NCI-H128 (cell line): ENCODE data around the gene SEMA6A.
"Not testable (repeated sequence)": the region's sequence is repeated elsewhere in the genome, so short reads cannot be mapped to it uniquely, and the experiment has no call there.

ENCODE experiments used
- DNase-seq: peaks from one replicate; lab custom pipeline; 2025; ENCODE audit not compliant: unreplicated experiment; lab: John Stamatoyannopoulos, UW

The SEMA6A gene

GRCh38 chr5:116524966-116525365, 49.7 kb downstream of the SEMA6A start:
- DNase-seq: no peak

- DNase-seq: no peak
These were observed 50.3 kb downstream of the SEMA6A start for GRCh38 chr5:116524051-116524904.

GRCh38 chr5:116523182-116523581, 51.4 kb downstream of the SEMA6A start:
- DNase-seq: not testable (repeated sequence)

- no peak for DNase-seq
These were observed 52.1 kb downstream of the SEMA6A start for GRCh38 chr5:116522356-116523136.

GRCh38 chr5:116521173-116521872, 53.3 kb downstream of the SEMA6A start:
- no peak for DNase-seq

GRCh38 chr5:116520771-116521170, 53.9 kb downstream of the SEMA6A start:
- DNase-seq: no peak

- no peak for DNase-seq
These were observed 56.2 kb downstream of the SEMA6A start for GRCh38 chr5:116518423-116518822.

GRCh38 chr5:116517488-116517887, 57.1 kb downstream of the SEMA6A start:
- DNase-seq: no peak

GRCh38 chr5:116516021-116516420, 58.6 kb downstream of the SEMA6A start:
- DNase-seq: no peak

GRCh38 chr5:116514421-116514970, 60.1 kb downstream of the SEMA6A start:
- DNase-seq: no peak

GRCh38 chr5:116510517-116510916, 64.1 kb downstream of the SEMA6A start:
- no peak for DNase-seq

- no peak for DNase-seq
These were observed 65.0 kb downstream of the SEMA6A start for GRCh38 chr5:116509483-116510244.

- no peak for DNase-seq
These were observed 65.8 kb downstream of the SEMA6A start for GRCh38 chr5:116508835-116509234.

- DNase-seq: no peak
These were observed 66.5 kb downstream of the SEMA6A start for GRCh38 chr5:116507941-116508655.

GRCh38 chr5:116507051-116507537, 67.5 kb downstream of the SEMA6A start:
- no peak for DNase-seq

- DNase-seq: no peak
These were observed 68.1 kb downstream of the SEMA6A start for GRCh38 chr5:116506488-116506887.

- no peak for DNase-seq
These were observed 69.9 kb downstream of the SEMA6A start for GRCh38 chr5:116504593-116505166.

GRCh38 chr5:116502616-116503015, 72.0 kb downstream of the SEMA6A start:
- DNase-seq: no peak

- DNase-seq: no peak
These were observed 72.5 kb downstream of the SEMA6A start for GRCh38 chr5:116502138-116502537.
